IPS DF 19.7 (cell line): Measurements from ENCODE around the gene MSGN1.

Experiments
- DNase-seq: peaks from one replicate; pipeline ENCODE4 v3.0.0-alpha.2; 2013; ENCODE audit warnings: low read depth, low spot score

MSGN1 gene, protein sequence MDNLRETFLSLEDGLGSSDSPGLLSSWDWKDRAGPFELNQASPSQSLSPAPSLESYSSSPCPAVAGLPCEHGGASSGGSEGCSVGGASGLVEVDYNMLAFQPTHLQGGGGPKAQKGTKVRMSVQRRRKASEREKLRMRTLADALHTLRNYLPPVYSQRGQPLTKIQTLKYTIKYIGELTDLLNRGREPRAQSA

DNA sequence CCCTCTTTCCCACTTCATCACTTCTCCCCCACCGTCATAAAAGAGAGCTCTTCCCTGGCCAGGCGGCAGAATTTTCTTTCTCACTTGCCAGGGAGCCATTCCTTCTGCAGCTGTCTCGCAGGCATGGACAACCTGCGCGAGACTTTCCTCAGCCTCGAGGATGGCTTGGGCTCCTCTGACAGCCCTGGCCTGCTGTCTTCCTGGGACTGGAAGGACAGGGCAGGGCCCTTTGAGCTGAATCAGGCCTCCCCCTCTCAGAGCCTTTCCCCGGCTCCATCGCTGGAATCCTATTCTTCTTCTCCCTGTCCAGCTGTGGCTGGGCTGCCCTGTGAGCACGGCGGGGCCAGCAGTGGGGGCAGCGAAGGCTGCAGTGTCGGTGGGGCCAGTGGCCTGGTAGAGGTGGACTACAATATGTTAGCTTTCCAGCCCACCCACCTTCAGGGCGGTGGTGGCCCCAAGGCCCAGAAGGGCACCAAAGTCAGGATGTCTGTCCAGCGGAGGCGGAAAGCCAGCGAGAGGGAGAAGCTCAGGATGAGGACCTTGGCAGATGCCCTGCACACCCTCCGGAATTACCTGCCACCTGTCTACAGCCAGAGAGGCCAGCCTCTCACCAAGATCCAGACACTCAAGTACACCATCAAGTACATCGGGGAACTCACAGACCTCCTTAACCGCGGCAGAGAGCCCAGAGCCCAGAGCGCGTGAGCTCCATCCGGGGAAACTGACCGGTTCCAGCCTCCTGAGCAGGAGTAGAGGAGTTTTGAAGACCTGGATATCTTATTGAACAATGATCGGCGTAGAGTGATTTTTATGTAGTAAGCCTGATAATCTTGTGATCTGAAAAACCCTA lies at the start of gene MSGN1:
Gene MSGN1 (plus strand): TSS at position 65 of the 850 bp plus-strand sequence. CDS start 59 bp downstream, at position 124.
- DNase-seq = no peak

DNA sequence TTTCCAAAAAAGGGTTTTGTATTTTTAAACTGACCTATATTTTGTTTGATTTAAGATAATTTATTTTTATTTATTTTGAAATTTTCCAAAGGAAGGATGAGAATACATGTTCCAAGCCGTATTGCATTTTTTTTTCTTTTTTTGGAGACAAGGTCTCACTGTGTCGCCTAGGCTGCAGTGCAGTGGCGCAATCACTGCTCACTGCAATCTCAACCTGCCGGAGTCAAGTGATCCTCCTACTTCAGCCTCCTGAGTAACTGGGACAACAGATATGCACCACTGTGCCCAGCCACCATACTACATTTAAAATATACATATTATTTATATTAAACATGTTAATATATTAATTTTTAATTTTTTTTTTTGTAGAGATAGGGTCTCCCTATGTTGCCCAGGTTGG lies 47.4 kb upstream of the MSGN1 start:
- no peak for DNase-seq

DNA sequence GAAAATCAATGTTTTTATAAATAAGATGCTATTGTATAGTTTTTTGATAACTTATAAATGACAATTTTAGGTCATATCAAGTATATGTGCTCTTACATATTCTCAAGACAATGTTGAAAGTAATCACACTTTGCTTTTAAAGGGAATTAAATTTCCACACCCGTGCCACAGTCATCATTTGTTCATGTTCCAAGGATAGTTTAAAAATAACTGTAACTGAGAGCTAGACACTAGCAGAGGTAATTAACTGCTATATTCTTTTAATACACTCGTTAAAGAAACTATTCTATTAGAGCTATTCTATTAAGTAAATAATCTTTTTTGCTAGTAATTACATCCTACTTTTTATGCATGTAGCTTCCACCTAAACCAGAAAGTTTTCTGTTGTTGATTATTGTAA lies 44.3 kb upstream of the MSGN1 start:
- no peak for DNase-seq

DNA sequence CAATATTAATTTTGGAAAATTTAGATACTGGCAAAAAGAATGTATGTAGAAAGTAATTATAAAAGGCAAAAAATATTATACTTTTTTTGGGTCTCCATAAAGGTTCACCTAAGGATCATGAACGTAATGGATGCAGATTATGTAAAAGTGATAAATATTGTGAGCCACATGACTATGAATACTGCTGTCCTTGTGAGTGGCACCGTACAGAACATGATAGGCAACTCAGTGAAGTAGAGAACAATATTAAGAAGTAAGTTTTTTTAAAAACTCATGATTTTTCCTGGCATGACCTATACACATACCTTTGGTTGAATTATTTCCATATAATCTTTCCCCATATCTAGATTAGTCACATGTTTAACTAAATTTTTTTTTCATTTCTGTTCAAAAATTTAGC lies 43.7 kb upstream of the MSGN1 start:
- no peak for DNase-seq

DNA sequence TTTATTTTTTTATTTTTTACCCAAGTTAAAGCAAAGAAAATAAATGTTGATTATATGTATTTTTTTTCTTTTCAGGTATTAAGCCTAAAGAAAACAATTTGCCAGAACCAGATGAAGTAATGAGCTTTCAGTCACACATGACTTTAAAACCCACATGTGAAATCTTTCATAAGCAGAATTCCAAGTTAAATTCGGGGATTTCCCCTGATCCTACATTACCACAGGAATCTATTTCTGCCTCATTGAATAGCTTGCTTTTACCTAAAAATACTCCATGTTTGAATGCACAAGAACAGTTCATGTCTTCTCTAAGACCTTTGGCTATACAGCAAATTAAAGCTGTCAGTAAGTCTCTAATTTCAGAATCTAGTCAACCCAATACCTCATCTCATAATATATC lies 35.7 kb upstream of the MSGN1 start:
- no peak for DNase-seq

DNA sequence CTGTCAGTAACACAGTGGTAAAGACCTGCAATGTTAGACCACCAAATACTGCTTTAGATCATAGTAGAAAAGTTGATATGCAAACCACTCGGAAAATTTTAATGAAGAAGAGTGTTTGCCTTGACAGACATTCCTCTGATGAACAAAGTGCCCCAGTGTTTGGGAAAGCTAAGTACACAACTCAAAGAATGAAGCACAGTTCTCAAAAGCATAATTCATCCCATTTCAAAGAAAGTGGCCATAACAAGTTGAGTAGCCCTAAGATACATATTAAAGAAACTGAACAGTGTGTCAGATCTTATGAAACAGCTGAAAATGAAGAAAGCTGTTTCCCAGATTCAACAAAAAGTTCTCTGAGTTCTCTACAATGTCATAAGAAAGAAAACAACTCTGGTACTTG lies 34.8 kb upstream of the MSGN1 start:
- no peak for DNase-seq

DNA sequence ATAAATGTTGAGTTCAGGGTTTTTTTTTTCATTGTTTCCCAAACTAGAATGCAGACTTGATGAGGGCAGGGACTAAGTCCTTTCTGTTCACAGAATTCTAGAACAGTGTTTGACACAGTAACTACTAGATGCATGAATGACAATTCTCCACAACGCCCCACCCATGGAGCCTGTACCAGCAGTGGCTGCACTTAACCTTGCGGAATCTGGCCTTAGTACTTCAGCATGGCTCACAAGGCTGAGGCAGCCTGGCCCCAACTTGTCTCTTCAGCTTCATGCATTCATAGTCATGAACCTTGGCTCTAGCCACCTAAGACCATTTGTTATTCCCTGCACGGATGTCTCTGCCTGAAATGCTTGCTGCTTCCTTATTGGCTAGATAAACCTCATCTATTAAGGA lies 29.5 kb upstream of the MSGN1 start:
- DNase-seq = no peak

DNA sequence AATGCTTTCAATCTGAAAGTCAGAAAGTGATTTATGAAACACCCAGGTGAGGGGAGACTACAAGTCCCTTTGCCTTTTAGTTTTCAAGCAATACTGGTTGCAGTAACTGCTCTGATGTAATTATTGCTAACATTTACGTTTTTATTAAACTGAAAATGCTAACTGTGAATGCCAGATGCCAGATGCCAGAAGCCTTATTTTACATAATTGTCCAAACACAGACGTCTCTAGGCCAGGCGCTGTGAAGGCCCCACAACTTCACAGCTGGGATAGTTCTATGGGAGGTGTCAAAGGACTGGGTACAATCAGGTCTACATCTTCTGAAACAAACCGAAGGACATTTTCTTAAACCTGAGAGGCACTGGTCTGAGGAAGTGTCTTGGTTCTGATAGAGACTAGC lies 27.5 kb upstream of the MSGN1 start:
- no peak for DNase-seq

DNA sequence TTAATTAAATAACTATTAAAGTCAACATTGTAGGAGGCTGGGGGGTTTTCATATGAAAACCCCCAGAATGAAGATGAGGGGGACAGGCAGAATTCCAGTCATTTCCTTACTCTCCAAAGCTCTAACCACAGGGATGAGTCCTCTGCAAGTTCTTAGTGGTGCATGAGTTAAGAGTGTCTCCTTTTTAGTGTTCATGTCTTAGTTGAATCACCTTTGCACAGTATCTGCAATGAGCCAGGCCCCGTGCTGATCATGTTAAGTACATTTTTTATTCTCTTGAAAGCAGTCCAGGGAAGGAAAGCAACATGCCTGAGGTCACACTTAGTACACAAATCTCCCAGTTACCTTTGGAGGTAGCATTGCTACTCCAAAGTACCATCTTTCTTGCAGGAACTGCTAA lies 25.7 kb upstream of the MSGN1 start:
- DNase-seq = no peak

DNA sequence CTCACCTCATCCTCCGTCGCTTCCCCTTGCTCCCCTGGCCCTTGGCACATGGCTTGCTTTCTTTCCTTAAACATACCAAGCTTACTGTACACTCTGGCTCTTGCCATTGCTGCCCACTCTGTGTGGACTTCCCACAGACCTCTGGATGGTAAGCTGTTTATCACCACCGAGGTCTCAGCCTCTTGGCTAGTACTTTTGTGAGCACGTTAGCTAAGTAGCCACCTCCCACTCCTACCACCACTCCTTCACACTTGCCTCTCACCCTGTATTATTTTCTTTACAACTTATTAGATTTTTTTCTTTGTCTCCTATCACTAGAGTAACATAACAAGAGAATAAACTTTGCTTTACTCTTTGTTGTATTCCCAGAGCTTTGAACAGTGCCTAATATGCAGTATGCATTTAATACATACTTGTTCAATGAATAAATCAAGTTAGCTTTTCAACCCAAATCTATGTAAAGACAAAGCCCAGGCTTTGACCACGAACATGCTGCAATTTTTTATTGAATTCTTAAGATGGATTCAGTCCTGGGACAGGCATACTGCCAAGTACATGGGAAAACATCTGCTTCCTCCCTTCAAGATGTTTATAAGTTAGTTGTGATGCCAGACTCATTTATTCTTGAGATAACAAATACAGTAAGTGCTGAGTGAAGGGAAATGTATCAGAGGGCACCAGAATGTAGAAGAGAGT lies 25.0 kb upstream of the MSGN1 start:
- no peak for DNase-seq

DNA sequence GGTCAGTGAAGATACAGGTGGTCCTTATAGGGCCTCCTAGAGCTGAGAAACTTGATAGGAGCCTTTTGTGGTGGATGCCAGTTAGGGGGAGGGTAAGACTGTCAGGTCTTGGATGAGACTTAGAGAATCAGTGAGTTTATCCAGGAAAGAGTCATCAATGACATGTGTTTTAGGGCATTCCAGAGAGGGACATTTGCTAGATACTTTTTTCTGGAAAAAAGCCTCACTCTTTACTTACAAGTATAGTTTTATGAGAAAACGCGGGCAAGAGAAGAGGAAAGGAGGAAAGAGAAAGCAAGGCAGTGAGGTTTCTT lies 24.5 kb upstream of the MSGN1 start:
- DNase-seq = no peak

DNA sequence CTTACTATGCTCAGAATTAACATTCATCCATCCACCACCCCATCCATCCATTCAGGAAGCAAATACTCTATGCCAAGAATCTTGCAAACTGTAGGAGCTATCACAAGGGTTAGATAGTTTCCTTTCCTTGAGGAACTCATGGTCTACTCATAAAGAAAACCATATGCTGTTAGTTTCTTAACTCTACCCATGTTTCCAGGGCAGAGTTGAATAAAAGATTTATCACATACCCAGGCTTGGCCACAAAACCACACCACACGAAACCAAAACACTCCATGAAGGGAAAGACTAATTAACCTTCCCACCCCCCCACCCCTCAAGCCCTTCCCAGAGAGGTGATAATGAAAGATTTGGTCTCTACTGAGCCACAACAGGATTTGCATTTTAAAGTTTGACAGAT lies 23.7 kb upstream of the MSGN1 start:
- DNase-seq = no peak

DNA sequence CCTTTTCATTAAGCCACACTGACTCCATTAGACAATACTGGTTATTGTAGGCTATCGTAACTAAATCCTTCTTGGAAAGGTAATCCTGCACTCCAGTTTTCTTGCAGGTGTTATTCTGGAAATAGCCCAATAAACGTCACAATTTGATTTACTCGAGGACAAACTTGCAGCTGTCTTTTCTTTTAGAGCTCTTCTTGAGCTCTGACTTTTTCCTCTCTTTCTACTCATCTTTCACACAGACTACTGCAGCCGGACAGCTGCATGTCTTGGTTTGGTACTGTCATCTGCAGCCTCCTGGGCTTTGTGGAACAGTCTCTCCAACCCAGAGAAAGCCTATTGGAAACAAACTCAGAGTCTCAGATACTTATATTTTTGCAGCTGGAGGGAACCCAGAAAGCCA lies 23.0 kb upstream of the MSGN1 start:
- no peak for DNase-seq

DNA sequence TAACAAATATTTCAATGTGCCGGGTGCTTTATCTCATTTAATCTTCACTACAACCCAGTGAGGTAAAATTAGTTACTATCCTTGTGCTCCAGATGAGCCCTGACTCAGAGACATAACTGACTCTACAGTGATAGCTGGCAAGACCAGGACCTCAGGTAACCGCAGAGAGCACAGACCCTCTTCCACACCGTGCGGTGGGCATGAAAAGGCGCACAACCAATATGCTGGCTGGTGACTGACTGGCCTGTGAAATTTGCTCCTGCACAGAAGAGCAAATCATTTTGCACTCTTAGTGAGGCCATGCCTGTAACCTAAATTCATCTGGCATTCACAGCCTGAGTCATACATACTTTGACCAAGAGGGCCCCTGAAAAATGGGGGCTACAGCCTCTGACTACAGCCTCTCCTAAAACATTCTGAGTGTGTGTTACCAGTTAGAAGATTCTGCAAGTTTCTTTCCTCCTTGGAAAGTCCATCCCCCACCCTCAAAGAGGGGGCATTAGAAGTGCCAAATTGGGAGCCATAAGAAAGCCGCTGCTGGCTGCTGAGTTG lies 22.4 kb upstream of the MSGN1 start:
- no peak for DNase-seq

DNA sequence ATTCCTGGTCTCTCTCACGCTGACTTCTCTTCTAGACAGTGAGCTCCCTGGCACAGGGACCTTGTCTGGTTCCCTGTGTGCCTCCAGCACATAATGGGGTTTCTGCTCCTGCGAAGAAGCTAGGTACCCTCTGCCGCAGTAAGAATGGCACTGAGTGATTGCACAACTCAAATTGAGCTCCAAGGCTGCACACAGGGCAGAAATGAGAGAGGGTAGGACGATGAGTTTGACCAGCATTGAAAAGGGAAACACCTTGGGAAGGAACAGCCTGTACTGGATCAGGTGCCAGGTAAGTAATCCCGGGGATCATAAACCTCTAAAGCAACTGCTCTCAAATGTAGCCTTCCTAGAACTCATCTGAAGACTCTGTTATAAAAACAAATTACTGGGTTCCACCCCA lies 21.0 kb upstream of the MSGN1 start:
- DNase-seq = no peak

DNA sequence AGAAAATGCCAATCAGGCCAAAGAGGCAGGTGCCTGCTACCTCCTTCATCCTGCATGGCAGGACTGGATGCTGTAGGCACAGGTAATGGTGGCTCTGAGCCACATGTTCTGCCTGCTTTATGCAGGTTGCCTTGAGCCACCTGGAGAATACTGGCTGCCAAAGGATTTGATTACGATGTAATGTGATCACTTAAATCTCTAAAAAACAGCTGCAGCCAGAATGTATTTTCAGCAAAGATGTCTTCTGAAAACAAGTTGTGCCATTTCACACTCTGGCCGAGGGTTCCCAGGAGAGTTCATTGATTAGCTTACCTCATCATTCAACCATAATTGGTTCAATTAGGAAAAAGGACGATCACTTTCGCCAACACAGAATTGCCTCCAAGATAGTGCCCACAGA lies 17.9 kb upstream of the MSGN1 start:
- DNase-seq = no peak

DNA sequence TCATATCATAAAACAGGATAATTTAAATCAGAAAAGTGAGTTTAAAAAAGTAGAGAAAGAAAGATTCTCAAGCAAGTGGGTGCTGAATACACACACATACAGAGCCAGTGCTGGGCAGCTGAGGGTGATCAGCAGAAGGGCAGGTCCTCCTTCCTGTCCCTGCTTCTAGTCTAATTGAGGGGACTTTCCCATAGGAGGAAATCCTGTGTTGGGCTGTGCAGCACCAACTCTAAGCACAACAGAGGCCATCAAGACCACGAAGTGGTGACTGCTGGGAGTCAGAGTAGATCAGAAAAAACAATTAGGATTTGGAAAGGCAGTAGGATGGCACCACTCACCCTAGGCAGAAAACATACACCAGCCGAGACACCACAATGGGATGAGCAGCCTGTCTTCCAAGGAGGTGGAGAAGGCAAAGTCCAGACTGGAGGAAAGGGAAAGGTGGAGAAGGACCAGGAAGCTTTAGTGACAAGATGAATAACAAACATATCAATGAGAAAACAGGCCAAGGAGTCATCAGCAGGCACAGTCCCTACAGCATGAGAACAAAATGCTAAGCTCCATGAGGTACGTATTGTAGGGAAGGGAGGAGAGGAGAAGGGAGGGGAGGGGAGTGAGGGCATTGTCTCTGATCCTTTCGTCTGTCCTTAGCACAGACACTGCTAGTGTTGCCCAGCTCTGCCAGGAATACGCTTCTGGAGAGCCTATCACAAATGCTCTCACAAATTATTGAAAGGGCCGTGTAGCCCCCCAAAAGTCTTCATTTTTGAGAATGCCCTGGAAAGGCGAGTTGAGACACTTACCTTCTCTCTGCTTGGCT lies 16.7 kb upstream of the MSGN1 start:
- DNase-seq = no peak

DNA sequence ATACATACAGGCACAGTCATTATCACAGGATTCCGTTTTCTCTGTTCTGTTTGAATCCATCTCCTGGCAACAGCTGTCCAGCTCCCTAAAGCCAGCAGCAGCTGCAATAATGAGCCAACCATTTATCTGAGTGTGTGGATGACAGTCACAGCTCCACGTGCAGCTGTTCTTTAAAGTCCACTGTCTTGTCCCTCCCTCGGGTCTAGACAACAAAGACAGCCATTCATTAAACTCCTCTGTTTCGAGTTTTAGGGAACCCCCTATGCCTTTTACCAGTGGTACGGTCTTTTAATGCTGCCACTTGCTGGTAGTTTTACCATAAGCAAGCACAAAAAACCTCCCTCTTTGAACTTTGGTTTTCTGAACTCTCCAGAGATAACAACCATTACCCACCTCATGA lies 16.0 kb upstream of the MSGN1 start:
- DNase-seq = no peak

DNA sequence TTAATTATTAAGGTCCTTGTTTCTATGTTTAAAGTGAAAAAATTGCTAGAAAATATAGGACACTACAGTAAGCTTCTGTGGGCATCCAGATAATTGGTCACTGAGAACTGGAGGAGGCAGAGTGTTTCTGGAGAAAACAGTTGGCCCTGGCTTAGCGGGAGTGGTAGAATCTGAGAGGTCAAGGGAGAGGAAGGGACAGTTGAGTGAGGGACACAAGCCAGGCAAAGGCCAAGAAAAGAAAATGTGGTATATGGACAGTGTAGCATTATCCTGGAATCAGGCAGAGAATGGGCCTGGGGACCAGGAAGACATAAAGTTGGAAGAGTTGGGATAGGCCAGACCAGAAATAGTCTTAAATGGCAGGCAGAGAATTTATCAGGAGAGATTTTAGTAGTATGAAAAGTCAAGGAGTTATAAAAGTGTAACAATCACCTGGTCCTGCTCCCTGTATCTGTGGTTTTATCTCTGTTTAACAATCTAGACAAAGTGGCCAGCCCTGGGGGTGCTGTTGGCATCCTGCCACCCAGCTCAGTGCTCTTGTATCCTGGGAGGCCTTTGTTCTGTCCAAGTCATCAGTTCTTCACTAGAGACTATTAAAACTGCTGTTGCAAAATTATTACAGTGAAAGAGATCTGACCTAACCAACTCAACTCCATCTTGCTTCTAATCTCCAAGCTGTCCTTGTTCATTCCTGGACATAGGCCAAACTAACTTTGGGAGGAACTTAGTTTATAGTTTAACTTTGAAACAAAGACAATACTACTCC lies 15.4 kb upstream of the MSGN1 start:
- DNase-seq = no peak

DNA sequence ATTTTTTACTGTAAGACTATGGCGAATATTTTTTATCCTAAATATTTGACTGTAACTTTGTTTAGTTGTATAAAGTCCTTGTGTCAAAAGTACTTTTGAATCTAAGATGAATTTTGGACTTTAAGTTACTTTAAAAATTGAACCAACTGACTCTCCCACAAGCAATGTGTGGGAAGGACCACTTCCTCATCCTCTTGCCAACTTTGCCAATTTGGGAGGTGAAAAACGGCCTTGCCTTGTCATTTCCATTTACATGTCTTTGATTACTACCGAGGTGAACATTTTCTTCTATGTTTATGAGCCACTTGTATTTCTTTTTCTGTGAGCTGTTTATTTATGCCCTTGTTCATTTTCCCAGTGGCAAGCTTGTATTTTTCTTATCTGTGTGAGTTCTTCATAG lies 12.8 kb upstream of the MSGN1 start:
- DNase-seq = no peak

DNA sequence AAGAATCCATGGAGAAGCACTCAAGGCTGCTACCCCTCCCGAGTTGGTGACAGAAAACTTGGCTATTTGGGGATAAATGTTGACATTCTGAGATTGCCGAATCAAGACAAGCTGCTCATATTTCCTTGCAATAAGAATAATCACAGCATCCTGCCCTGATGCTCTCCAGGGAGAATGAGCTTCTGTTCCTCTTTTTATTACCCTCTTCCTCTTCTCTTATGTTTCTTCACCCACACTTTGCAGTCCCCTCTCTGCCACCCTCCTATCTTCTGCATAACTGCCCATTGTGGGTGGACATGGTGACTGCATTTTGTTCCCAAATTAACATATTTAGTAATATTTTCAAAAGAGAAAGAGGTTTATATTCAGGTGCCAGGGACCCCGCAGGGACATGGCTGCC lies 11.9 kb upstream of the MSGN1 start:
- DNase-seq = no peak
